Measurements from ENCODE around the gene PROZ.

PROZ gene

GRCh38 chr13:113195360-113195759 lies 36.9 kb downstream of the PROZ start:
- no peak overlapping the region for H3K9ac ChIP-seq
- no peak overlapping the region for H3K27ac ChIP-seq
- no peaks in the 10 kb centered on the region for H3K79me2 ChIP-seq (ENCODE audit: insufficient read depth, low read depth)
- no peaks in the 10 kb centered on the region for H3K36me3 ChIP-seq (ENCODE audit: insufficient read depth)
- no peak overlapping the region for H3K4me3 ChIP-seq (IDR thresholded peaks at IDR 0.05; ENCODE audit: insufficient read depth, low read depth, low read length)
- no peaks in the 10 kb centered on the region for H3K27me3 ChIP-seq (ENCODE audit: insufficient read depth, low read depth)
- no peak overlapping the region for H3K4me2 ChIP-seq
- H2AFZ ChIP-seq (ENCODE audit: low read depth): no peak overlapping the region
- no peak for TF ChIP-seq CTCF (conservative IDR thresholded peaks at IDR 0.05; ENCODE audit: low read depth, low read length)
- no peaks in the 10 kb centered on the region for H4K20me1 ChIP-seq (ENCODE audit: insufficient read depth)
- no peaks in the 10 kb centered on the region for H3K4me1 ChIP-seq (ENCODE audit: low read depth, poor library complexity, severe bottlenecking)

- TF ChIP-seq CTCF (conservative IDR thresholded peaks at IDR 0.05; ENCODE audit: low read depth, low read length): no peak
- Histone ChIP-seq H3K27ac (no peak overlapping the region), H2AFZ (ENCODE audit: low read depth) (no peak overlapping the region), H4K20me1 (ENCODE audit: insufficient read depth) (no peaks in the 10 kb centered on the region), H3K27me3 (ENCODE audit: insufficient read depth, low read depth) (no peaks in the 10 kb centered on the region), H3K4me3 (IDR thresholded peaks at IDR 0.05; ENCODE audit: insufficient read depth, low read depth, low read length) (no peak overlapping the region), H3K4me2 (no peak overlapping the region), H3K9ac (no peak overlapping the region), H3K4me1 (ENCODE audit: low read depth, poor library complexity, severe bottlenecking) (no peaks in the 10 kb centered on the region), H3K79me2 (ENCODE audit: insufficient read depth, low read depth) (peaks cover 10% of the 10 kb centered on the region; the same call in 1 of the 2 replicates), H3K36me3 (ENCODE audit: insufficient read depth) (no peaks in the 10 kb centered on the region)
These were observed 38.7 kb downstream of the PROZ start for GRCh38 chr13:113196970-113197737.

GRCh38 chr13:113201815-113202214 lies 43.4 kb downstream of the PROZ start:
- Histone ChIP-seq H2AFZ (ENCODE audit: low read depth) (no peak overlapping the region), H3K36me3 (ENCODE audit: insufficient read depth) (no peaks in the 10 kb centered on the region), H3K27ac (no peak overlapping the region), H3K4me2 (no peak overlapping the region), H3K27me3 (ENCODE audit: insufficient read depth, low read depth) (no peaks in the 10 kb centered on the region), H4K20me1 (ENCODE audit: insufficient read depth) (no peaks in the 10 kb centered on the region), H3K4me3 (IDR thresholded peaks at IDR 0.05; ENCODE audit: insufficient read depth, low read depth, low read length) (no peak overlapping the region), H3K9ac (no peak overlapping the region), H3K4me1 (ENCODE audit: low read depth, poor library complexity, severe bottlenecking) (peaks cover 17% of the 10 kb centered on the region), H3K79me2 (ENCODE audit: insufficient read depth, low read depth) (peaks cover 47% of the 10 kb centered on the region)
- TF ChIP-seq CTCF (conservative IDR thresholded peaks at IDR 0.05; ENCODE audit: low read depth, low read length): no peak

GRCh38 chr13:113202912-113203311 lies 44.5 kb downstream of the PROZ start:
- H3K4me1 ChIP-seq (ENCODE audit: low read depth, poor library complexity, severe bottlenecking): peaks cover 25% of the 10 kb centered on the region

More at GRCh38 chr13:113202912-113203311, 44.5 kb downstream of the PROZ start:
- H4K20me1 ChIP-seq (ENCODE audit: insufficient read depth): no peaks in the 10 kb centered on the region
- peaks cover 58% of the 10 kb centered on the region for H3K79me2 ChIP-seq (ENCODE audit: insufficient read depth, low read depth)
- no peak overlapping the region for H3K9ac ChIP-seq
- H3K36me3 ChIP-seq (ENCODE audit: insufficient read depth): no peaks in the 10 kb centered on the region
- no peak overlapping the region for H3K27ac ChIP-seq
- H3K4me2 ChIP-seq: no peak overlapping the region
- no peak overlapping the region for H3K4me3 ChIP-seq (IDR thresholded peaks at IDR 0.05; ENCODE audit: insufficient read depth, low read depth, low read length)
- no peaks in the 10 kb centered on the region for H3K27me3 ChIP-seq (ENCODE audit: insufficient read depth, low read depth)
- TF ChIP-seq CTCF (conservative IDR thresholded peaks at IDR 0.05; ENCODE audit: low read depth, low read length): no peak
- H2AFZ ChIP-seq (ENCODE audit: low read depth): no peak overlapping the region
